Anterior cingulate cortex (tissue), 58 donors: Measurements from ENCODE around the gene HAX1.
A peak's percentile ranks its signal among the peaks of the same experiment; 100 is the strongest.
"Not testable (repeated sequence)": the region's sequence is repeated elsewhere in the genome, so short reads cannot be mapped to it uniquely, and the experiment has no call there.

Source experiments
- DNase-seq, 58 donors: peaks; one replicate each; lab custom pipeline; 2025; lab: John Stamatoyannopoulos, UW

HAX1 gene

DNA sequence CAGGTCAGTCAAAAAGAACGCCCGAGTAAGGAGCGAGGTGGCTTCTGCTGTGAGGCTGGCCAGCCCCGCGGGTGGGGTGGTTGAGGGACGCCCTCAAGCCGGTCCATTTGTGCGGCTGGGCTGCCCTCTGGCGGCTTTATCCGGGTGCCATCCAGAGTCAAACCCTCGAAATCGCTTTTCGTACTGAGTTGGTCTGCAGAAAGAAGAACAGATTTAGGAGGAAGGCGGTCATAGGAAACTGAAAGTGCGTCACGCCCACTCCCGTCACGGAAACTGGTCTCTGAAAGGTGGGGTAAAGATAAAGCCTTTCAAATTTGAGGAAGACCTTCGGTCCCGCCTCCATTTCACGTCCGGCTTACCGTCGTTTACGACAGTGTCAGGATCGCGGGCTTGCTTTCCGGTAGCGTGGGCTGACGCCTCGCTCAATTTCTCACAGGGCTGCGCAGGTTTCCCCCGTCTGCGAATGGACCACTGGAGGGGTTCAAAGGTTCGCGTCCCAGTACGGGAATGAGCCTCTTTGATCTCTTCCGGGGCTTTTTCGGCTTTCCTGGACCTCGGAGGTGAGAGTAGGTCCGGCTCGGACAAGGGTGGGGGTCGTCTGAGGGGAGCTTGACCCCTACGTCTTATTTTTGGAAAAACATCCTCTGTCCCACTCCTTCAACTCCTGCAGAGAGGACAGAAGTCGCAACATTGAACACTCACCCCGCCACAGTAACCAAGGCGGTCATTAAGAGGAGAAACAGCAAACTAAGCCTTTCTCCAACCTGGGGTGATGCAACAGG lies at the start of gene HAX1:
Gene HAX1 (plus strand): TSS at position 413 of the 782 bp plus-strand sequence. CDS start 95 bp downstream, at position 508.
- peak; percentile 49 to 96 (median 88) for DNase-seq

DNA sequence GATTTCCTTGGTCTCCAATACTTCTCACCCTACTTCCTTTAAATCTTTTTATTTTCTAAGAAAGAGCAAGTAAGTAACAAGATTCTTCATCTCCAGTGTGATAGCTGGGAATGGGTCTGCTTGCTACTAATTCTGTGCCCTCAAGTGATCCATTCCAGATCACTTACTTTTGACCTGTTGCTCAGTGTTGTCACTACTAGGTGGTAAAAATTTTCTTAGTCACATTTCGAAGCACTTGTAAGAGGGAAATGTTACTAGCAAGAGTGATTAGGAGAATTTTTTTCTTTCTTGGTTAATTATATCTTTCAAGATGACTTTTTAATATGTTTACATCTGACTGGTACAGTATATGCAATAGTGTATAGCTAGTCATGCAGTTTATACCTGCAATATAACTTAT lies 49.5 kb upstream of the HAX1 start:
- DNase-seq: no peak

DNA sequence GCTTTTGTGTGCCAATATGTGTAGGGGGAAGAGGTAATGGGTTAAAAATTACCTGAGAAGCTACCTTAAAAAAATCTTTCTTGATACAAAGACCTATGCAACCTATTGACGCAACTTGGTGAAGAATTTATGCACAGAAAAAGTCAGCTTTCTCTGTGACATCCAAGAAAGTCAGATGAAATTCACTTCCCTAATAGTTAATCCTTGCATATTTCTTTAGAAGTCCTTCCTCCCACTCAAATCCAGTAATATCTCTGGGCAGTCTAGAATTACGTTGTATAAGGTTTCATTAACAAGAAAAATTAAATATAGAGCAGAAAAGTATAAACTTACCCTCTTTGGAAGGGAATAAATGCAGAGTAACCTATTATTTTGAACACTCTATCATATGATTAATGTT lies 48.8 kb upstream of the HAX1 start:
- no peak for DNase-seq

GRCh38 chr1:154225370-154225769 lies 47.1 kb upstream of the HAX1 start:
- DNase-seq: no peak

- not testable (repeated sequence) for DNase-seq
These were observed 41.3 kb upstream of the HAX1 start for GRCh38 chr1:154231112-154231511.

GRCh38 chr1:154233127-154233526 lies 39.3 kb upstream of the HAX1 start:
- not testable (repeated sequence) for DNase-seq

DNA sequence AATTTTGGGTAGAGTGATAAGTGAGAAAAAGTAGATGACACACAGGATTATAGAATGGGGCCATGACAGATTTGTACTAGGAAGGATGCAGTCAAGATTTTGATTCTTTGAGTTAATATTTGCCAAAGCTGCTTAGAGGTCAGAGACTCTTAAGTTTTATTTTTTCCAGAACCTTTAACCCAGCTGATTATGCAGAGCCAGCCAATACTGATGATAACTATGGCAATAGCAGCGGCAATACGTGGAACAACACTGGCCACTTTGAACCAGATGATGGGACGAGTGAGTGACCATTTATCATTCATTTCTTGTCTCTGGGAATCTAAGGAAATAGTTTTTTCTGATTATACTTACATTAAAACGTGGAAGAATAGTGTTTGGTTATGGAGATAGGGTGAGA lies 35.6 kb upstream of the HAX1 start:
- no peak for DNase-seq

DNA sequence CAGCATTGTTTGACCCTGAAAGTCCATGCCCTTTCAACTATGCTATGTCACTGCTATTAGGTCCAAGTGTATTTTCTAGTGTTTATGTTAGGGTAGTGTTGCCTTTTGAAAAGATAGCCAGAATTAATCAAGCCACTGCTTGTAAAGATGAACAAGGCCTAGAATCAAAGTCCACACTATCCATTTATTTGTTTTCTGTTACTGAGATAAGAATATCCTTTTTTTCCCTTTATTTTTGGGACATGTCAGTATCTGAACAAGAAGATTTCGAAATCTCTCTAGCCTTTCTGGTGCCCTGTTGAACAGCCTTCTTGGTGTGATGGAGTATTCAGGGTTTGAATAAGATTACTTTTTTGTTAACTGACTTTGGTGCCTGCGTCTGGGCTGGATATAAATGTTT lies 35.0 kb upstream of the HAX1 start:
- no peak for DNase-seq

DNA sequence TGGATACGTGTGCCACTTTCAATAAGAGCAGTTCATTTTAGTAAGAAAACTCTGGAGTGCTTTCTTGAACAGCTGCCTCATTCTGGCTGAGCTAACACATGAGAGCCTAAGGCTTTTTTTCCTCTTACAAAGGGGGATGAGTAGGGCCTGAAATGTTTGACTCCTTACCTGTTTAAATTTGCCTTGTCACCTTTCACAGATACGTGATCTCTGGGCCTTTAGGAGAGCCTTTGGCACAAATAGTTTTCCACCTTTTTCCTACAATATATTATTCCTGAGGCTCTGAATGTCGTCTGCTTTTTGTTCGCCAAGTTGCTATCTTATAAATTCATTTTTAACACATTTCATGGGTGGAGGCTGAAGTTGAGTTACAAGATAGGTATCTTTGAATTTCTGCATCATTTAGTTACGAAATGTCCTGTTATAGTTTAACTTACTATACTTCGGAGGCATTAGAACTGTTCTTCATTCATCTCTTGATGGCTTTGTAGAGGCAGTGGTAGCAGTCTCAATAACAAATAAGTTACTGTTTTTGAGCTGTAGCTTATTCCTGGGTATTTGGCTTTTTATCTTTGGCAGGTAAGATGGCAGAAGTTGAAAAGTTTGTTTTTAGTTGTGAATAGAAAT lies 34.4 kb upstream of the HAX1 start:
- no peak for DNase-seq

GRCh38 chr1:154239491-154239890 lies 32.9 kb upstream of the HAX1 start:
- no peak for DNase-seq

- DNase-seq: no peak
These were observed 32.1 kb upstream of the HAX1 start for GRCh38 chr1:154240294-154240833.

DNA sequence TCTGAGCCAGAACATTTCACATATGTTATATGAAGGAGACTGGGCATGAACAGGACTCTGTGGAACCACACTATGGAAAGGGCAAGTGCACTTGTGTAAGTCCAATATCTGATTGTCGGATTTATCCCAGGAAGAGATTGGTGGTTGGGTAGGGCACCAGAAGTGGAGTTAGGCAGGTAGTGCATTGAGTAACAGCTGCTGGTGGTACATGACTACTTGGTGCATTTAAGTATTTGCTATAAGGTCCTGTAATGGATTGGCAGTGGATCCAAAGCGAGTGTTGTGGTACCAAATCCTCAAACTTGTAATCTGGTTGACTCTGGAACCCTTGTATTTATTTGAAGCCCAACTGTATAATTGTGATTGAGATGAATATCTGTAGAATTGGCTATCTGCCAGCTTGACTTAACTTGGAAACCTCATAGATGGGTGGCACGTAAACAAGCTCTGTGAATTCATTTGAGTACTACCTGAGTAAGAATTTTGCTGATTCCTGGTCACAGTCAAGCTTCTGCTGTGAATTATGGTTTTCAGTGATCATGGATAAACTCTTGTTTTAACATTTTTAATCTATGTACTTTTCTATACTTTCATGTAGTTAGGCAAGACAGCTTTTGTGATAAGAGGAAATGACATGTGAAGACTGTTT lies 30.6 kb upstream of the HAX1 start:
- no peak for DNase-seq

DNA sequence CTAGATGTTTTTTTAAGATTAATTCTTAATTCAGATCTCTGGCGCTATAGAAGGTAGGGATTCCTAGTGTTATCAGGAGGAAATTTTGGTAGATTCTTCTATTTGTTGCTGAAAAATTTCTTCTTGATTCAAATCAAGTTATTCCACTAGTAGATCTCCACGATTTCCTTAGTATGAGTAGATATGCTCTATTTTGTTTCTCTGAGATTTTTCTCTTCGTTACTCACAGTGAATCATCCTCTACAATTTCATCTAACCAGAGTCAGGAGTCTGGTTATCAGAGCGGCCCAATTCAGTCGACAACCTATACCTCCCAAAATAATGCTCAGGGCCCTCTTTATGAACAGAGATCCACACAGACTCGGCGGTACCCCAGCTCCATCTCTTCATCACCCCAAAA lies 18.8 kb upstream of the HAX1 start:
- no peak for DNase-seq

- no peak for DNase-seq
These were observed 15.7 kb upstream of the HAX1 start for GRCh38 chr1:154256686-154257085.

DNA sequence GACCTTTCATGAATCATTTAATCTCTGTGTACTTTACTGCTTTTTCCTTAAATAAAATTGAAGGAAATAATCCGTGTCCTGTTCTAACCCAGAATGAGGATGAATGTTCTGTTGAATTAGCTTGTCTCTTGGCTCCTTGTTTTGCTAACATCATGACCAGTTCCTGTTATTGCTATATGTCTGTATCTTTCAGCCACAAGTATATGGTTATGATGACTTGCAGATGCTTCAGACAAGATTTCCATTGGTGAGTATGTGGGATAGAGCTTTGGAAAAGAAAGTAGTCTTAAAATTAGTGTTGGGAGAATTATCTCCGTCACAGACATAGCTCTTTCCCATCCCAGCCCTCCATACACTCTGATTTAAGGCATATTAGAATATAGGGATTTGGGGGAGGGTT lies 13.6 kb upstream of the HAX1 start:
- DNase-seq: no peak

DNA sequence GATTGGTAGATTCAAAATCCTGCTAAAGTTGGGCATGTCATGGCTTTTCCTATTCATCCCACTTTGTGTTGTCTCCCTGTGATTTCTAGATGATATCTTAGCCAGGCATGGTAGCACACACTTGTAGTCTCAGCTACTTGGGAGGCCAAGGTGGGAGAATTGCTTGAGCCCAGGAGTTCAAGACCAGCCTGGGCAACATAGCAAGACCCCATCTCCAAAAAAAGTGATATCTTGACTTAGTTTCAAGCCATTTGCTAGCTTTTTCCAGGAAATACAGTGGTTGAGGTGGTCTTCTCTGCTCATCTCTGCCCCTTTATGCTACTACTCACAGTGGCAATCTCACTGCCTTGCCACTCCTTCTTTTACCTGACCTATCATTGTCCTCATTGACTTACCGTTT lies 12.3 kb upstream of the HAX1 start:
- DNase-seq: no peak

- no peak for DNase-seq
These were observed 8.7 kb upstream of the HAX1 start for GRCh38 chr1:154263465-154264332.

DNA sequence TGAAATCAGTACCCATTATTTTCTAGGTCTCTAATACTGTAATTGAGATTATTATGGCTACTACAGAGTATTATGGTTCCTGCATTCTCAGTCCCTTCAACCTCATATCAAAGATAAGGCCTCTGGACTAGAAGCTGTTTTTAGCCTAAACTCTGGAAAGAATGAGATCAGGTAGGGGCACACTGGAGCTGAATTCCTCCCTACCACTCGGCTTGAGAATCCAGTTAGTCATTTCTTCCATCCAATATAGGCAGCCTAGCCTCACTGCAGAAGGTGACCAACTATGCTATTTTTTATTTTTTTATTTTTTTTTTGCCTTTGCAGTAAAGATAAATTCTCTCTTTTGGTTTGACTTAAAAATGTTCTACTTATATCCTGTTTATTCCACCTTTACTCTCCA lies 8.0 kb upstream of the HAX1 start:
- no peak for DNase-seq

DNA sequence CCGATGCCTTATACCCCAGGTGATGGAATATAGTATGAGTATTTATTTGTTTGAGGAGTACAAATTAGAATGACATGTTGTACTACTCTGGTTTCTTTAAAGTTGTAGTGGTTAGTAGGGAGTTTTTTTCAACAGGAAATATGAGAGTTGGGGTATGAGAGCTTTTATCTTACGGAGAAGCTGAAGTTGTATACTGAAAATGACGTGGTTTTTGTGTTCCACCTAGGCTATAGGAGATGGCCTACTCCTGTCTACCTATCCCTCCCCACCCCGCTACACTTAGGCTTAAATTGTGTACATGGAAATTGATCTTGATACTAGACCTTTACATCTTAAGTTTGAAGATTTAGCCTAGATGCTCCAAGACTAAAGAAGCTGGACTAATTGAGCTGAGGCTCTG lies 6.8 kb upstream of the HAX1 start:
- DNase-seq: no peak

DNA sequence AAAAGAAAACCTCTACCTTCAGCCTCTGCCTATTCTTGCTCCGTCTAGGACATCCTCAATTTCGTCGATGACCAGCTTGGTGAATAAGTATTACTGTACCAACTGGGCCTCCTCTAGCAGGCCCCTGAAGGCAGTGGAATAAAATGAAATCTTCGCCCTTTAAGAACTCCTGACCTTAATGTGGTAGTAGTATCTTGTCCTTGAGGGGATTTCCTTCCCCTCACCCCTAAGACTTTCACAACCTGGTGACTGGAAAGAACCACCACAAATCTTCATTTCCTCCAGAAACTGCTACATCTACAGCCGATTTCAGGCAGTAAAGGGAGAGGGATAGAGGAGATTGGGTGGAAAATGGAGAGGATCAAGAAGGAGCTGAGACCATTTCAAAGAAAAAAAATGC lies 1.6 kb upstream of the HAX1 start:
- DNase-seq: no peak
